Measurements from ENCODE around the gene GNG7. TPM values are rescaled to one million over a fixed set of nuclear protein-coding genes. Genes with fewer than 3 reads are reported as not detected.

Gene GNG7
- total RNA-seq, 1 experiment from 2014 or later = 9.6 TPM

GRCh38 chr19:2550431-2551171 lies 151.9 kb downstream of the GNG7 start (continued):
- TF ChIP-seq SOX15 (CRISPR knock-in tag; IDR thresholded peaks at IDR 0.05) = no peak

- Mint-ChIP-seq H3K36me3 (no peaks in the 10 kb centered on the region), H3K4me3 (no peak overlapping the region), H3K27ac (peak overlapping the region; percentile 25; the same call in 1 of the 2 replicates), H3K4me1 (peaks cover 11% of the 10 kb centered on the region), H3K27me3 (ENCODE audit: low read depth) (no peaks in the 10 kb centered on the region), H3K9me3 (no peaks in the 10 kb centered on the region)
- TF ChIP-seq FOXP4 (CRISPR knock-in tag; IDR thresholded peaks at IDR 0.05) = no peak
- no peak for TF ChIP-seq MAX (CRISPR knock-in tag; IDR thresholded peaks at IDR 0.05)
- TF ChIP-seq ELF4 (CRISPR knock-in tag; IDR thresholded peaks at IDR 0.05; ENCODE audit: low read depth) = no peak
- no peak for TF ChIP-seq ZNF281 (CRISPR knock-in tag; IDR thresholded peaks at IDR 0.05)
- TF ChIP-seq ZSCAN18 (CRISPR knock-in tag; IDR thresholded peaks at IDR 0.05) = no peak
- no peak for TF ChIP-seq E2F1 (CRISPR knock-in tag; IDR thresholded peaks at IDR 0.05)
- TF ChIP-seq ZNF138 (CRISPR knock-in tag; conservative IDR thresholded peaks at IDR 0.05) = no peak
- no peak for TF ChIP-seq USF2 (CRISPR knock-in tag; IDR thresholded peaks at IDR 0.05)
- no peak for TF ChIP-seq ZNF423 (CRISPR knock-in tag; IDR thresholded peaks at IDR 0.05)
- TF ChIP-seq SMAD3 (CRISPR knock-in tag; IDR thresholded peaks at IDR 0.05; ENCODE audit: borderline replicate concordance) = no peak
- TF ChIP-seq HMGA2 (CRISPR knock-in tag; IDR thresholded peaks at IDR 0.05) = no peak
- no peak for TF ChIP-seq CBFB (CRISPR knock-in tag; IDR thresholded peaks at IDR 0.05; ENCODE audit: low read depth)
- no peak for TF ChIP-seq RORB (CRISPR knock-in tag; IDR thresholded peaks at IDR 0.05)
- ChIA-PET POLR2A (interaction anchor here (1.4 kb wide), 1 partner anchor 29 kb away, joined by 5 read pairs; no protein-coding TSS in a partner anchor), CTCF (interaction anchor here (1.3 to 2.3 kb wide), 3 partner anchors 9 to 61 kb away, joined by 3 to 12 read pairs (median 10); no protein-coding TSS in a partner anchor)
- no peak for ATAC-seq
- DNase-seq (ENCODE audit: low spot score) = no peak
Observed at GRCh38 chr19:2549701-2550191, 152.7 kb downstream of the GNG7 start.

All from WTC11 (cell line).